ENCODE data around the gene MRPS6. TPM values are rescaled to one million over a fixed set of nuclear protein-coding genes. Genes with fewer than 3 reads are reported as not detected.

MRPS6 gene
- 15.1 and 19.3 TPM in 2 replicates for total RNA-seq

DNA sequence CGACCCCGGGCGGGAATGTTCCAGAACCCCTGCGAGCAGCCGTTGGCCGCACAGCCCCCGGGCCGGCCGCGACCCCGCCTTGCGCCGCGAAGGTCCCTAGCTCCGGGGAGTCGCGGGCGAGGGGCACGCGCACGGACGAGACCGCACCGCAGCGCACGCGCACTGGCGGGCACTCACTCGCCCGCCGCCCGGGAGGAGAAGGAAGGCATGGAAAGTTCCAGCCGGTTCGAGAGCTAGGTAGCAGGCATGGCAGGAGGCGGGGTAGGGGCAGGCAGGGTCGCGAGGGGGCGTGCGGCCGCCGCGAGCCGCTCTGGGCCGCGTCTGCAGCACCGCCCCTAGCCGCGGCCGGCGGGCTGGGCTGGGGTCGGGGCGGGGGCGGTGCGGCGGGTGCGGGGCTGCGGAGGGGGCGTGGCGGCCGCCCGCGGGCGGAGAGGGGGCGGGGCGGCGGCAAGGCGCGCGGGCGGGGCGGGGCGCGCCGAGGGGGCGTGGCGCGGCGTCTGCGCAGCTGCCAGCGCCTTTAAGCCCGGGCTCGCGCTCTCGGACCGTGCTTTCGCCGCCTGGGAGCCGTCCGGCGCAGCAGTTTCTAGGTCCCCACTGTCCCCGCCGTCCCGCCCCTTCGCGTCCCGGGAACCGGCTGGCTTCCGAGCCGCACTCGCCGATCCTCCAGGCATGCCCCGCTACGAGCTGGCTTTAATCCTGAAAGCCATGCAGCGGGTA lies at the start of gene MRPS6, which contains the start of gene SLC5A3:
TSS of gene MRPS6 (plus strand) at position 547 of the 717 bp plus-strand sequence. CDS start at position 670, 123 bp downstream.
TSS of gene SLC5A3 (plus strand) at position 547 of the 717 bp plus-strand sequence. CDS start 21,621 bp downstream, outside the sequence.

Other genes starting within 250 kb of the MRPS6 start
- 154 and 185 TPM in 2 replicates for gene ATP5PO, start 157.8 kb upstream of the MRPS6 start, total RNA-seq
- 5.8 and 9.3 TPM in 2 replicates for gene SLC5A3, start within 50 bp of the MRPS6 start, total RNA-seq

All from cardiac ventricle fibroblast (primary cell).